NOMO-1 treated with DMSO at 0.1 percent for 48 hours (cell line): ENCODE measurements around the gene PTBP1.
A peak's percentile ranks its signal among the peaks of the same experiment; 100 is the strongest.

Experiments
- DNase-seq: peaks from one replicate; lab custom pipeline; 2025; ENCODE audit not compliant: unreplicated experiment; lab: John Stamatoyannopoulos, UW

The PTBP1 gene

DNA sequence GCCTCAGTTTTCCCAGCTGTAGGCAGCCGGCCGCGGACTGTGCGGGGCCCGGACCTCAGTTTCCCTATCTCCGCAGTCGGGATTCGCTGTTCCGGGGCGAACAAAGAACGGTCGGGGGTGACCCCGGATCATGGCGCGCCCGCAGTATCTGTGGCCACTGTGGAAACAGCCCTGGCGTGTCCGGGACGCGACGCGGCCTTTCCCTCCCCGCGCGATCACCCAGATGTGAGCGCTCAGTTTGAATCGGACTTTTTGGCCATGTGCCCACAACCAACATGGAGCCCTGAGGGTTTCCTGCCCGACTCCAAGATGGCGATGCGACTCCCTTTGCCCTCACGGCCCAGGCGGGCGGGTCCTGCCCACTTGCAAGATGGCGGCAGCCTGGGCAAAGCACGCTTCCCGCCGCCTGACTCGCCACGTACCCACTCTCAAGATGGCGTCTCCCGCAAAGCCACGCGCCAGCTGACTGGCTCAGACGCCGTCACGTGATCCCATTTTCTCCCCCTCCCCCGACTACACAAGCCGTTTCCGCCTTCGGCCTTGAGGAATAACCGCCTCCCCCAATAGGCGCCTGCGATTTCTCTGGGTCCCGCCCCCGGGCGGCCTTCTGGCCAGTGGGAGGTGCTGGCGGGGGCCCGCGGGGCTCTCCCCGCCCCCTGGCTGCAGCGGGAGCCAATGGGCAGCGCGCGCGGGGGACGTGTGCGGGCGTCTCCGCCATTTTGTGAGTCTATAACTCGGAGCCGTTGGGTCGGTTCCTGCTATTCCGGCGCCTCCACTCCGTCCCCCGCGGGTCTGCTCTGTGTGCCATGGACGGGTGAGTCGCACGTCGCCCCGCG, at the start of gene PTBP1:
TSS of gene PTBP1 (plus strand) at position 761 of the 836 bp plus-strand sequence. CDS start at position 807, 46 bp downstream.
- peak; percentile 100 for DNase-seq

DNA sequence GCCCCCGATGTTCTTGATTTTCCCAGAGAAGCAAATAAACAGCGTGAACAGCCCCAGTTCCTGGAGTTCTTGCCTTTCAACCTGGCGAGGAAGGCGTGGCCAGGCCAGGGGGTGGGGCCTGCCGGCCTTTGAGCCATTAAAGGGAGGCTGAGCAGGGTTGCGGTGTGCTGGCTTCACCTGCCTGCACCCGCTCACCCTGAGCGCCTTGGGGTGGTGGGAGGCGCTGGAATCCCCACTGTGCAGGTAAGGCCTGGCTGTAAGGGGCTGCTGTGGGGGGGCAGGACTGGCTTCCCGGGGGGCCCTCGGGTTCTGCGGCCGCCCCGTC, 49.0 kb upstream of the PTBP1 start:
- no peak for DNase-seq

DNA sequence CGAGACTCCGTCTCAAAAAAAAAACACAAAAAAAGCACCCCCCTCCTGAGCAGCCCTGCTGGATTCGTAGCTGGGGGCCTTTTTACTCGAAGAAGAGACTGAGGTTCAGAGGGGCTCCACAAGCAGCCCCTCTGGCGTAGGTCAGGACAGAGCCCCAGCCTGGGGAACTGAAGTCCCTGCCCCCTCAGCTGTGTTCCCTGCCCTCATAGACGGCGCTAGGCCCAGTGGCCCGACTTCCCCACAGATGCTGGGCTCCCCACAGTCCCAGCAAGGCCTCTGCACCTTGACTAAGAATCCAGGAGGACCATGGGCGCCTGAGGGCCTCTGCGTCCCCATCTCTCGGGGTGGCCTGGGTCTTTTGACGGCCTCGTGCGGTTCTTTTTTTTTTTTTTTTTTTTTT, 47.4 kb upstream of the PTBP1 start:
- DNase-seq: no peak

DNA sequence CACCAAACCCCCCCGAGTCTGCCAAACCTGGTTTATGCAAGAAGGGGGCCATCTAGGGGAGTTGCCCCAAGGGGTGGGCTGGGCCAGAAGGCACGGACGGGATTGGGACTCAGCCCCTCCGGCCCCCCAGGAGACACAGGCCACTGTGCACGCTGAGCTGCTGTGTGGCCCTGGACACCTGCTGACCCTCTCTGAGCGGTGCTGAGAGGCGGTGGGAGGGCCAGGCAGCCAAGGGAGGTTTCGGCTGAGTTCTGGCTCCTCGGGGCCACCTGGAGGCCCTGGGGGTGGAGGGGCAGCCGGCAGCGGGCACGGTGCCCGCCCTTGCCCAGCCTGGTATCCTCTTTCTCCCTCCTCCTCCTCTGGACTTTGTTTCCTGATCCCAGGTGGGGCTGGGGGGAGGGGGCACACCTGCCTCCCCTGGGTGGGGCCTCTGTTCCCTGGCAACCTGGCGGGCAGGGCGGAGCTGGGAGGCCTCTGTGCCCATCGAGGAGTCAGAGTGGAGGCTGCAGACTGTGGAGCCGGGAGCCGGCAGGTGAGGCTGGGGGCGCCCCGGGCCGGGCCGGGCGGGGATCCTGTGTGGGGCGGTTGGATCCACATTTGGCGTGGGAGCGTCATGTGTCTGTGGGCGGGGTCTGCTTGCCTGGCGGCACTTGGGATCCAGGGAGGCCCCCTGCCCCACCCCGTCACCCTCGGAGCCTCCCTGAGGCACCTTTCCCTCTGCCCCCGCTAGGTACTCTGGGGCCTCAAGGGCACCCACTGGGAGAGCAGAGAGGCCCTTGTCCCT, 46.4 kb upstream of the PTBP1 start, which contains the start of gene MISP:
TSS of gene MISP (plus strand) at position 473 of the 784 bp plus-strand sequence. CDS start 5,835 bp downstream, outside the sequence.
- no peak for DNase-seq

GRCh38 chr19:751501-752341, 45.5 kb upstream of the PTBP1 start:
- peak; percentile 28 for DNase-seq

DNA sequence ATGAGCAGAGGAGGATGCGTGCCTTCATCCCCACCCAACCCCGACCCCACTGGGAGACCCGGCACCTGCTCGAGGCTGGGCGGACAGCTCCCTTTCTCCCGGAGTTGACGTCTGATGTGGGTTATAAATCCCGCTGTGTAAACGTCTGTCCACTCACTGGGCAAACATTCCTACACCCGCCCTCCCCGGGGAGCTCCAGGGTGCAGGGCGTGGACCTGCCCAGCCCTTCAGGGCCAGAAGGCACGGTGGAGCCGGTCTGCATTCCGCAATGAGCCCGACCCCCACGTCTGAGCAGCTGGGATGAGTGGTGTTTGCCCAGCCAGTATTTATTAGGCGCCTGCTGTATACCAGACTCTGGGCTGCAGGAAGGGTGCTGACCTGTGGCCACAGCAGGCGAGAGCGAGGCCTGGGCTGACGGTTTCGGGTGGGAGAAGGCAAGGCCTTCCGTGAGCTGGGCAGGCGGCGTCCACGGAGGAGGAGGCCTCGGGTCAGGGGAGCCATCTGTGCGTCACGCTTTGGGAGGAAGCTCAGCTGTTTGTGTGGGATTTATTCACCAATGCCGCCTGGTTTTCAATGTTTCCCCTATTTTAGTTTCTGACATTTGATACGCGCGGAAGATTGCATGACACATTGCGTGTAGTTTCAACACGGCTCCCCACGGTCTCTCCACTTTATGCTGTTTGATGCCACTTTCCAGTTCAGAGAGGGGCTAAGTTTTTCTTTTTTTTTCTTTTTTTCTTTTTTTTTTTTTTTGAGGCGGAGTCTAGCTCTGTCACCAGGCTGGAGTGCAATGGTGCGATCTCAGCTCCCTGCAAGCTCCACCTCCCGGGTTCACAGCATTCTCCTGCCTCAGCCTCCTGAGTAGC, 44.4 kb upstream of the PTBP1 start:
- peak; percentile 84 for DNase-seq

DNA sequence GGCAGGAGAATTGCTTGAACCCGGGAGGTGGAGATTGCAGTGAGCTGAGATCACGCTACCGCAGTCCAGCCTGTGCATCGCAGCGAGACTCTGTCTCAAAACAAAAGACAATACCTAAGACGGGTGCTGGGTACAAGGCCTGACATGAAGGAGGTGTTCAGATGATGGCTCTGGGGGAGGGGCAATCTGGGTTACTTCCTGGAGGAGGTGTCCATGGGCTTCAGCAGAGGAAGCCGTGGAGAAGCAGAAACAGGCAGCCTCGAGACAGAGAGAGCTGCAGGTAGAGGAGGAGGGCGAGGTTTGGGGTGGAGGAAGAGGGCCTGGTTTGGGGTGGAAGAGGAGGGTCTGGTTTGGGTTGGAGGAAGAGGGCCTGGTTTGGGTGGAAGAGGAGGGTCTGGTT, 42.7 kb upstream of the PTBP1 start:
- no peak for DNase-seq

- DNase-seq: no peak
Measured at GRCh38 chr19:755063-755462, 42.2 kb upstream of the PTBP1 start.

DNA sequence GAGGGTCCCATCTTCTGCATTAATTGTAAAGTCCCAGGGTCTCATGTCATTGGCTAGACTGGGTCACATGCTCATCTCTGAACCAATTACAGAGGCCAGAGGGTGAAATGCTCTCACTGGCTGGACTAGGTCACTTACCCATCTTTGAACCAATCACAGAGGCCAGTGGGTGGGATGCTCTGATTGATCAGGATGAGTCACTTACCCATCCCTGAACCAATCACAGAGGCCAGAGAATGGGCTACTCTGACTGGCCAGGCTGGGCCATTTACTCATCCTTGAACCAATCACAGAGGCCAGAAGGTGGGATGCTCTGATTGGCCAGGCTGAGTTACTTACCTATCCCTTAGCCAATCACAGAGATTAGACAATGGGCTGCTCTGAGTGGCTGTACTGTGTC, 41.0 kb upstream of the PTBP1 start:
- DNase-seq: no peak

DNA sequence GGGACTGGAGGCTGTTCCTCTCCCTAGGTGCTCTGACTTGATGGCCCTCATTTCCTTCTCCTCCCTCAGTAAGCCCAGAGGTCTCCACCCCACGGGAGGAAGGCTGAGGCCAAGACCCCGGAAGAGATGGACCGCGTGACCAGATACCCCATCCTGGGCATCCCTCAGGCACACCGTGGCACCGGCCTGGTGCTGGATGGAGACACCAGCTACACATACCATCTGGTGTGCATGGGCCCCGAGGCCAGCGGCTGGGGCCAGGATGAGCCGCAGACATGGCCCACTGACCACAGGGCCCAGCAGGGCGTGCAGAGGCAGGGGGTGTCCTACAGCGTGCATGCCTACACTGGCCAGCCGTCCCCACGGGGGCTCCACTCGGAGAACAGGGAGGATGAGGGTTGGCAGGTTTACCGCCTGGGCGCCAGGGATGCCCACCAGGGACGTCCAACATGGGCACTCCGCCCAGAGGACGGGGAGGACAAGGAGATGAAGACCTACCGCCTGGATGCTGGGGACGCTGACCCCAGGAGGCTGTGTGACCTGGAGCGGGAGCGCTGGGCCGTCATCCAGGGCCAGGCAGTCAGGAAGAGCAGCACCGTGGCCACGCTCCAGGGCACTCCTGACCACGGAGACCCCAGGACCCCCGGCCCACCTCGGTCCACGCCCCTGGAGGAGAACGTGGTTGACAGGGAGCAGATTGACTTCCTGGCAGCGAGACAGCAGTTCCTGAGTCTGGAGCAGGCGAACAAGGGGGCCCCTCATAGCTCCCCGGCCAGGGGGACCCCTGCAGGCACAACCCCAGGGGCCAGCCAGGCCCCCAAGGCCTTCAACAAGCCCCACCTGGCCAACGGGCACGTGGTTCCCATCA, 40.2 kb upstream of the PTBP1 start:
- no peak for DNase-seq

- DNase-seq: no peak
Measured at GRCh38 chr19:757811-758668, 39.2 kb upstream of the PTBP1 start.

DNA sequence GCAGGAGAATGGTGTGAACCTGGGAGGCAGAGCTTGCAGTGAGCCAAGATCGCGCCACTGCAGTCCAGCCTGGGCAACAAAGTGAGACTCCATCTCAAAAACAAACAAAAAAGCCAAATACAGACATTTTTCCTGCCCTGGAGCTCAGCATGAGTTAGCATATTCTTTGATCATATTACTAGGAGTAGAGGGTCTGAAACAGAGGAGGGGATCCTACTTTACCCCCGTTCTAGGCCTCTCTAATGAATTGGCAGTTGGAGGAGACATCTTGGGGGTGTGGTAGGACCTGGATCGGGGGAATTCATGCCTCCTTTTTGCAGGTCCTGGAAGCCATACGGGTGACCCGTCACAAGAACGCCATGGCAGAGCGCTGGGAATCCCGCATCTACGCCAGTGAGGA, 34.1 kb upstream of the PTBP1 start:
- DNase-seq: no peak

DNA sequence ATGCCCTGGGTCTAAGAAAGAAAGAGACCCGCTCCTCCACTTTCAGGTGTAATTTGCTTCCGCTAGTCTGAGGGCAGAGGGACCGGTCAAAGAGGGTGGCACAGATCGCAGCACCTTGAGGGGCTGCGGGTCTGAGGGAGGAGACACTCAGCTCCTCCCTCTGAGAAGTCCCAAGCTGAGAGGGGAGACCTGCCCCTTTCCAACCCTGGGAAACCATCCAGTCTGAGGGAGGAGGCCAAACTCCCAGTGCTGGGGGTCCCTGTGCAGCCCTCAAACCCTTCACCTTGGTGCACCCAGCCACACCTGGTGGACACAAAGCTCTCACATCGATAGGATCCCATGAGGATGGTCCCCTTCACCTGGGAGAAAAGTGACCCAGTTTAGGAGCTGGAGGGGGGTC, 33.4 kb upstream of the PTBP1 start:
- no peak for DNase-seq

DNA sequence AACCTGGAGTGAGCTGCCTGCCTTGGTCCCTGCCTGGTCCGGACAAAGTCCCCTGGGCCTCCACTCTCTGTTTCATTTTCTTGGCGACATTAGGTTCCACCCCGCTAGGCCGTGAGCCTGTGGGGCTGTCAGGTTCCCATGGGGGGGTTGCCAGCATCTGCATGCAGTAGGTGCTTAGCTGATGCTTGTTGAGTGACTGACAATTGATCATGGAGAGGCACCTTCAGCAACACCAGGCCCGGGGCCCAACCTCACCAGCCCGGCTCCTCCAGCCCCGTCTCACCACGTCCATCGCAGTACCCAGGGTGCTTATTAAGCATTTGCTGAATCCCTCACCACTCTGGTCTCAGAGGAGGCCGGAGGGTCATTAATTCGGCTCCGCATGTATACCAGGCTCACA, 33.0 kb upstream of the PTBP1 start:
- DNase-seq: no peak

GRCh38 chr19:765179-765738, 32.0 kb upstream of the PTBP1 start:
- no peak for DNase-seq

DNA sequence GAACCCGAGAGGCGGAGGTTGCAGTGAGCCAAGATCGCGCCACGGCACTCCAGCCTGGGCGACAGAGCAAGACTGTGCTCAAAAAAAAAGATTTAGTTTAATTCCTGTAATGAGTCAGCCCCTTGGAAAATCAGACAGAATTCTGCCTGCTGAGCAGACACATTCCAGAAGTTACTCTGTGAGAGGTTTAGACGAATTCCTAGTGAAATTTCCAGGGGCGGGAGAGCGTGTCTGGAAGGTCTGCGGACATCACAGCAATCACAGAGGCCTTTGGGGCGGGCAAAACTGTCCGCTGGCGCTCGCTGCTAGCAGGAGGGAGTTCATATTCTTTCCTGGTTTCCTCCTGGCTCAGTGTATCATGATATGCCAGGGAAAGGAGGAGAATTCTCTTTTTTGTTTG, 28.8 kb upstream of the PTBP1 start:
- no peak for DNase-seq

DNA sequence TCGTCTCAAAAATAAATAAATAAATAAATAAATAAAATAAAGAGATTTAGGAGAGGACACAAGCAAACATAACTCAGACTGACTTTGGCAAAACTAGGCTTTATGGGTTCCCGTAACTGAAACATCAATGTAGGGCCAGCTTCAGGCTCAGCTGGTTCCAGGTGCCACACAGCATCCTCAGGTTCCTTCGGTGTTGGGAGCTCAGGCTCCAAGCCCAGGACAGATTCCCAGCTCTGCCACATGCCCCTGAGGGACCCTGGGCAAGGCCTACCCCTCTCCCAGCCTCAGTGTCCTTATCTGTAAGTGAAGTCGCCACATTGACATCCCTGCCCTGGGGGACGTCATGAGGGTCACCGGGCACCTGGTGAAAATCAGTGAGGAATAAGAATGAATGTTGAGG, 27.6 kb upstream of the PTBP1 start:
- DNase-seq: no peak

GRCh38 chr19:771332-771785, 25.9 kb upstream of the PTBP1 start:
- peak; percentile 46 for DNase-seq
